Pulmonary artery endothelial cell (primary cell): ENCODE results near the gene COL6A5. TPM values are rescaled to one million over a fixed set of nuclear protein-coding genes. Genes with fewer than 3 reads are reported as not detected.
"Not testable (repeated sequence)": the region's sequence is repeated elsewhere in the genome, so short reads cannot be mapped to it uniquely, and the experiment has no call there.

Experiments
- DNase-seq: peaks from one replicate; pipeline ENCODE4 v3.0.0-alpha.2; 2011; ENCODE audit warnings: low read depth, low spot score
- total RNA-seq: library from RNA; depleted of rRNA; stranded (reverse); fragments of >200 nt; gene quantifications from 2 replicates; pipeline ENCODE4 v1.2.3, GENCODE V29; 2014

Gene COL6A5
- total RNA-seq, 1 donor from 2014 or later = not detected

GRCh38 chr3:130442284-130442683 is 96.8 kb downstream of the COL6A5 start:
- DNase-seq = no peak

GRCh38 chr3:130446840-130447239 is 101.4 kb downstream of the COL6A5 start:
- DNase-seq = not testable (repeated sequence)

- not testable (repeated sequence) for DNase-seq
Observed at GRCh38 chr3:130448155-130448554, 102.7 kb downstream of the COL6A5 start.

- DNase-seq = no peak
Observed at GRCh38 chr3:130456540-130456939, 111.1 kb downstream of the COL6A5 start.

GRCh38 chr3:130457671-130458070 is 112.2 kb downstream of the COL6A5 start:
- no peak for DNase-seq

GRCh38 chr3:130459944-130460343 is 114.5 kb downstream of the COL6A5 start:
- DNase-seq = no peak

- DNase-seq = no peak
Observed at GRCh38 chr3:130462089-130462488, 116.6 kb downstream of the COL6A5 start.

- DNase-seq = no peak
Observed at GRCh38 chr3:130463221-130463620, 117.7 kb downstream of the COL6A5 start.

- no peak for DNase-seq
Observed at GRCh38 chr3:130465521-130465920, 120.0 kb downstream of the COL6A5 start.

- DNase-seq = no peak
Observed at GRCh38 chr3:130468311-130468710, 122.8 kb downstream of the COL6A5 start.

GRCh38 chr3:130470126-130470525 is 124.7 kb downstream of the COL6A5 start:
- no peak for DNase-seq

- no peak for DNase-seq
Observed at GRCh38 chr3:130473416-130473815, 127.9 kb downstream of the COL6A5 start.

GRCh38 chr3:130480736-130481135 is 135.3 kb downstream of the COL6A5 start:
- DNase-seq = no peak

GRCh38 chr3:130488288-130488687 is 142.8 kb downstream of the COL6A5 start:
- DNase-seq = no peak

GRCh38 chr3:130488769-130489450 is 143.4 kb downstream of the COL6A5 start:
- no peak for DNase-seq

- DNase-seq = no peak
Observed at GRCh38 chr3:130490241-130490640, 144.8 kb downstream of the COL6A5 start.

GRCh38 chr3:130491431-130491830 is 146.0 kb downstream of the COL6A5 start:
- DNase-seq = no peak

GRCh38 chr3:130504701-130505100 is 159.2 kb downstream of the COL6A5 start:
- DNase-seq = no peak

GRCh38 chr3:130506031-130506430 is 160.6 kb downstream of the COL6A5 start:
- DNase-seq = no peak

- DNase-seq = no peak
Observed at GRCh38 chr3:130507746-130508145, 162.3 kb downstream of the COL6A5 start.

GRCh38 chr3:130509008-130509407 is 163.5 kb downstream of the COL6A5 start:
- DNase-seq = no peak

- no peak for DNase-seq
Observed at GRCh38 chr3:130514681-130515080, 169.2 kb downstream of the COL6A5 start.

GRCh38 chr3:130515755-130516154 is 170.3 kb downstream of the COL6A5 start:
- no peak for DNase-seq
